Spleen (tissue), 11 donors: Measurements from ENCODE around the gene COL2A1. TPM values are rescaled to one million over a fixed set of nuclear protein-coding genes. Genes with fewer than 3 reads are reported as not detected.

Source experiments
- DNase-seq: peaks from one replicate; pipeline ENCODE4 v3.0.0-alpha.2; 2020
- H3K27ac ChIP-seq, 8 donors: fragments of 200-600 bp; sonication (generic) in 7 of 8; 1 replicate in 4 of 8; 2 replicates in 4 of 8; pipeline versions ENCODE4 v1.5.0 to v1.8.0; 2016 to 2021; ENCODE audit warnings: inconsistent platforms in 4 of 8, mild to moderate bottlenecking in 4 of 8, moderate library complexity in 1 of 8
- H3K27me3 ChIP-seq, 7 donors: fragments of 200-600 bp; sonication (generic) in 6 of 7; replicated peaks in 1 of 7; 1 replicate in 4 of 7; 2 replicates in 3 of 7; pipeline versions ENCODE4 v1.5.0 to v1.8.0; 2016 to 2021; ENCODE audit warnings: inconsistent platforms in 3 of 7, mild to moderate bottlenecking in 1 of 7
- H3K36me3 ChIP-seq, 6 donors: fragments of 200-600 bp; sonication (generic) in 5 of 6; 1 replicate in 4 of 6; 2 replicates in 2 of 6; pipeline versions ENCODE4 v1.5.0 to v1.8.0; 2016 to 2021; ENCODE audit warnings: inconsistent platforms in 2 of 6
- H3K4me1 ChIP-seq, 6 donors: fragments of 200-600 bp; sonication (generic) in 5 of 6; 1 replicate in 3 of 6; 2 replicates in 3 of 6; pipeline versions ENCODE4 v1.5.0 to v1.8.0; 2016 to 2021; ENCODE audit warnings: inconsistent platforms in 3 of 6
- H3K4me3 ChIP-seq, 8 donors: fragments of 200-600 bp; sonication (generic) in 7 of 8; 1 replicate in 4 of 8; 2 replicates in 4 of 8; pipeline versions ENCODE4 v1.5.0 to v1.8.0; 2016 to 2021; ENCODE audit warnings: inconsistent platforms in 4 of 8, mild to moderate bottlenecking in 4 of 8, moderate library complexity in 2 of 8
- H3K9me3 ChIP-seq, 8 donors: fragments of 200-600 bp; sonication (generic) in 7 of 8; 1 replicate in 4 of 8; 2 replicates in 4 of 8; pipeline versions ENCODE4 v1.5.0 to v1.8.0; 2016 to 2021; ENCODE audit warnings: inconsistent platforms in 4 of 8
- CTCF ChIP-seq, 11 experiments: fragments of 200-600 bp in 7 of 11; fragments of 450-650 bp in 4 of 11; sonication (generic) in 4 of 11; IDR thresholded peaks in 8 of 11; conservative IDR thresholded peaks in 3 of 11; 1 replicate in 7 of 11; 2 replicates in 4 of 11; pipeline versions ENCODE4 v1.4.0 to v1.8.0; 2016 to 2021; ENCODE audit warnings: antibody characterized with exemption in 11 of 11, inconsistent platforms in 4 of 11, mild to moderate bottlenecking in 1 of 11
- POLR2A ChIP-seq, 3 donors: fragments of 450-650 bp; IDR thresholded peaks; one replicate each; pipeline ENCODE4 v1.5.1; 2017; ENCODE audit warnings: antibody characterized with exemption in 3 of 3, mild to moderate bottlenecking in 1 of 3
- POLR2AphosphoS5 ChIP-seq, 3 donors: sonication (generic); formaldehyde crosslinking; IDR thresholded peaks; one replicate each; pipeline ENCODE4 v1.5.1; 2017; ENCODE audit warnings: antibody characterized with exemption in 3 of 3
- WGBS, 5 donors: extraction: QIAGEN DNeasy Blood & Tissue Kit in 3 of 5; methylation state at CpG; one replicate each; pipeline versions ENCODE4 v1.1.5 to v1.1.7; 2013 to 2018; 5-methylcytosine and 5-hydroxymethylcytosine counted together
- intact Hi-C: fragments of 100-400 bp; cut with DNase I; formaldehyde crosslinking; loops from one replicate; pipeline ENCODE4 v1.15.0; 2023; ENCODE audit warnings: low total_unique reads
- polyA plus RNA-seq, 3 donors: library from polyadenylated mRNA; stranded (reverse); fragments of 200-250 nt; gene quantifications; one replicate each; pipeline ENCODE4 v1.2.1, GENCODE V29; 2013
- total RNA-seq, 7 donors: library from RNA; depleted of rRNA in 3 of 7; stranded (reverse); fragments of >200 nt in 3 of 7; fragmentation: NEBNext Ultra II Directional in 4 of 7; extraction: Animal tissue kit (Norgen Biotek cat#: 25700) in 4 of 7; gene quantifications; one replicate each; pipeline versions ENCODE4 v1.1.0 to v1.2.1, GENCODE V29; 2016 to 2021
- donor health status: healthy with polysubstance abuse.
- donor health status: DM: no; HTN: no; CAD: no; lungs with moderate emphysema.
- donor health status: DM: no; HTN: no; CAD: no.
- donor health status: Bipolar disorder and iron deficiency.
- donor health status: healthy.
- donor health status: DM: no; HTN: no; CAD: no.
- donor health status: DM: yes; HTN: yes; CAD: no.

Gene COL2A1
- total and polyA plus RNA-seq, 10 donors = 0.37 to 0.49 (median 0.47) TPM; not detected in 7

GRCh38 chr12:47978598-47978873 lies 25.7 kb downstream of the COL2A1 start:
- H3K27ac ChIP-seq = no peak overlapping the region
- no peaks in the 10 kb centered on the region for H3K36me3 ChIP-seq
- DNase-seq = no peak
- no peak for TF ChIP-seq POLR2A (IDR thresholded peaks at IDR 0.05)
- no peak for TF ChIP-seq POLR2AphosphoS5 (IDR thresholded peaks at IDR 0.05)
- TF ChIP-seq CTCF (IDR thresholded peaks at IDR 0.05 in 8 of 11, conservative IDR thresholded peaks at IDR 0.05 in 3 of 11) = no peak
- no peaks in the 10 kb centered on the region for H3K4me1 ChIP-seq
- no peak overlapping the region for H3K4me3 ChIP-seq
- H3K9me3 ChIP-seq = no peaks in the 10 kb centered on the region
- peaks cover 0 to 4% (median 0%) of the 10 kb centered on the region in 7 donors for H3K27me3 ChIP-seq
- 75 to 89% (median 84%) methylated on average over 4 to 7 of the region's 7 CpGs for WGBS, 5 donors
- intact Hi-C loops = no loop called here

- Histone ChIP-seq H3K9me3 (no peaks in the 10 kb centered on the region), H3K27me3 (peaks cover 0 to 4% (median 0%) of the 10 kb centered on the region in 7 donors), H3K27ac (no peak overlapping the region), H3K4me1 (no peaks in the 10 kb centered on the region), H3K4me3 (no peak overlapping the region), H3K36me3 (no peaks in the 10 kb centered on the region)
- intact Hi-C loops = no loop called here
- DNase-seq = peak; percentile 70
- no peak for TF ChIP-seq POLR2A (IDR thresholded peaks at IDR 0.05)
- TF ChIP-seq POLR2AphosphoS5 (IDR thresholded peaks at IDR 0.05) = no peak
- TF ChIP-seq CTCF (IDR thresholded peaks at IDR 0.05 in 8 of 11, conservative IDR thresholded peaks at IDR 0.05 in 3 of 11) = no peak
- 87 to 93% (median 89%) methylated on average over 14 to 18 of the region's 18 CpGs for WGBS, 5 donors
Measured at GRCh38 chr12:47977772-47978597, 26.3 kb downstream of the COL2A1 start.

GRCh38 chr12:47977046-47977771 lies 27.1 kb downstream of the COL2A1 start:
- no peak overlapping the region for H3K4me3 ChIP-seq
- intact Hi-C loops = no loop called here
- DNase-seq = peak; percentile 67
- peaks cover 0 to 4% (median 0%) of the 10 kb centered on the region in 6 donors for H3K36me3 ChIP-seq
- 73 to 89% (median 86%) methylated on average over 12 of the region's 12 CpGs for WGBS, 5 donors
- H3K4me1 ChIP-seq = no peaks in the 10 kb centered on the region
- no peak for TF ChIP-seq POLR2AphosphoS5 (IDR thresholded peaks at IDR 0.05)
- TF ChIP-seq POLR2A (IDR thresholded peaks at IDR 0.05) = no peak
- no peak for TF ChIP-seq CTCF (IDR thresholded peaks at IDR 0.05 in 8 of 11, conservative IDR thresholded peaks at IDR 0.05 in 3 of 11)
- no peak overlapping the region for H3K27ac ChIP-seq
- H3K27me3 ChIP-seq = peaks cover 0 to 4% (median 0%) of the 10 kb centered on the region in 7 donors
- H3K9me3 ChIP-seq = no peaks in the 10 kb centered on the region

- H3K27me3 ChIP-seq = peaks cover 0 to 1% (median 0%) of the 10 kb centered on the region in 7 donors
- no peak overlapping the region for H3K4me3 ChIP-seq
- no peak overlapping the region for H3K27ac ChIP-seq
- peak; percentile 35 for DNase-seq
- TF ChIP-seq POLR2A (IDR thresholded peaks at IDR 0.05) (no peak), CTCF (IDR thresholded peaks at IDR 0.05 in 8 of 11, conservative IDR thresholded peaks at IDR 0.05 in 3 of 11) (no peak), POLR2AphosphoS5 (IDR thresholded peaks at IDR 0.05) (no peak)
- H3K9me3 ChIP-seq = no peaks in the 10 kb centered on the region
- H3K36me3 ChIP-seq = peaks cover 0 to 9% (median 0%) of the 10 kb centered on the region in 6 donors
- WGBS, 5 donors = 90 to 97% (median 92%) methylated on average over 9 to 11 of the region's 11 CpGs
- intact Hi-C loops = no loop called here
- H3K4me1 ChIP-seq = no peaks in the 10 kb centered on the region
Measured at GRCh38 chr12:47975816-47976215, 28.5 kb downstream of the COL2A1 start.
